Activated T-cell treated with anti-CD3 and anti-CD28 coated beads for 48 hours (primary cell): ENCODE data around the gene COL12A1.

ENCODE experiments used
- DNase-seq: peaks from one replicate; pipeline ENCODE4 v3.0.0-alpha.2; 2020; ENCODE audit warnings: low read depth

COL12A1 gene

DNA sequence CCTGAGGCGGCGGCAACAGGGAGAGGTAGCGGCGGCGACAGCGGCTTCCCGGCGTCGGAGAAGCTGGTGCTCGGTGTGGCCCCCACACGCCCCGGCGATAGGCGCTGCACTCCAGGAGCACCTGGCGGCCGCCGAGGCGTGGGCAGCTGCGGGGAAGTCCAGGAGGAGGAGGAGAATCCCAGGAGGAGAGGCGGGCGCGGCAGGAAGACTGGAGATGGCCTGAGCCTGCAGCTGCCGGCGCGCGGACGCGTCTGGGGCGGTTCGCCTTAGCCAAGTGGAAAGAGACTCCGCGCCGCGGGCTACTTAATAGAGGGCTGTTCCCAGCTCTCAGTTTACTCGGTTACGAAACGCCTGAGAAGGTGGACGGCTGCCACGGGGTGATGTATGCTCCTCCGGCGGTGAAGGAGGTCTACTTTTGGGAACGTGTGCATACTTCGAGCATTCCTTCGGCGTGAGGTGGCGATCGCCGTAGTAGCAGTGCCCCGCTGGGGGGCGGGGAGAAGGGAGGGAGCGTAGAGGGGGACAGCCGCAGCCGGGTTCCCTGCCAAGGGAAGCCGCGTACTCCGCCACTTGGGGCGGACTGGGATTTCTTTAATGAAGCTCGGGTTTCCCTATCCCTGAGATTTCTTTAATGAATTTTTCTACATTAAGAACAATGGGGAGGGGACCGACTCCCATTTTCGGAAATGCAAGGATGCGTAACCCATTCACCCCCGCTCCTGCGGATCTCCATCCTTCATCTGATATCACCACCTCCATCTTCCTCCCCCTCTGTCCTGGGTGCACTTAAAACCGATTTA lies at the start of gene COL12A1:
Gene COL12A1 (minus strand): TSS at position 278 of the 800 bp plus-strand sequence. CDS start 3,261 bp downstream, outside the sequence.
- no peak for DNase-seq

DNA sequence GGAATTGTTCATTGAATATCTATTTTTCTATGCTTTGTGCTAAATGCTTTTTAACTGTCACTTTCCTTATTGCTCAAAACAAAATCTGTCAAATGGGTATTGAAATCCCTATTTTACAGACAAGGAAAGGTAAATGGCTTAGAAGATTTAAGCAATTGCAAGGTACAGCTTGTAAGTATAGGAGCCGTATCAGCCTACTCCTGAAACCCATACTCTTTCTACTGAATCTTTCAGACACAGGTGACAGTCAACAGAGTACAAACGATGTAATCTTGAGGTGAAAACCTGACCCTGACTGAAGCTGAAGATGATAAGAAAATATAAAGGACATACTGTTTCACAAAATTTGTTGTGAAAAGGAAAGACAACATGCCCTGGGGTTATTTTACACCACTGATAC lies 44.7 kb upstream of the COL12A1 start:
- DNase-seq, result no peak

DNA sequence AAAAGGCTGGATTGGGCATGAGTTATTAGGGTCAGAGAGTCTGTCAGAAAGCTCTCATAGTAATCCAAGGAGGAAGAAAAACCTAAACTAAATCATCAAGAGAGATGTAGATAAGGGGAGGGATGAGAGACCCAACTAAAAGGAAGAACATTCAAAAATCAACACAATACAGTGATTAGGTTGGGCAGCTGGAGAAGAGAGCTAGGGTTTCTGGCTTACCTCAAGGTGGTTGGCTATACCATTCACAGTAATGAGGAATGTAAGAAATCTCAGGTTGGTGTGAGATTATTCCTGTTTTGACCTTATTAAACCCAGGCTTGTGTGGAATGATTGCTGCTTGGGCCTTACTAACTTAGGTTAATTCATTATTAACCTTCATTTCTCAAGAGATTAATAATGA lies 44.0 kb upstream of the COL12A1 start:
- DNase-seq, result no peak

DNA sequence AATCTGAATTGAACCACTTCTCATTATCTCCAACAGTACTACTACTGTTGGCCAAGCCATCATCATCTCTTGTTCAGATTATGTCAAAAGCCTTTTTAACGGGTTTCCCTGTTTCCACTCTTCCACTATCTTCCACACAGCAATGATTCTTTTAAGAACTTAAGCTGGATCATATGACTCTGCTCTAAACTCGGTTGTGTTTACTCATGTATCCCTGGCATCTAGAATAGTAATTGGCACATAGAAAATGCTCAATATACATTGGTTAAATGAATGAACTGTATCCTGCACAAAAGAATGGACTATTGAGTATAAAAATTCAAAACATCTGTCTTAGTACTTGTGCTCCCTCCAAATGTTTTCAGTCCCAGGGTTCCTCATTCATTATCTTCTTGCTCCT lies 40.5 kb upstream of the COL12A1 start:
- no peak for DNase-seq

DNA sequence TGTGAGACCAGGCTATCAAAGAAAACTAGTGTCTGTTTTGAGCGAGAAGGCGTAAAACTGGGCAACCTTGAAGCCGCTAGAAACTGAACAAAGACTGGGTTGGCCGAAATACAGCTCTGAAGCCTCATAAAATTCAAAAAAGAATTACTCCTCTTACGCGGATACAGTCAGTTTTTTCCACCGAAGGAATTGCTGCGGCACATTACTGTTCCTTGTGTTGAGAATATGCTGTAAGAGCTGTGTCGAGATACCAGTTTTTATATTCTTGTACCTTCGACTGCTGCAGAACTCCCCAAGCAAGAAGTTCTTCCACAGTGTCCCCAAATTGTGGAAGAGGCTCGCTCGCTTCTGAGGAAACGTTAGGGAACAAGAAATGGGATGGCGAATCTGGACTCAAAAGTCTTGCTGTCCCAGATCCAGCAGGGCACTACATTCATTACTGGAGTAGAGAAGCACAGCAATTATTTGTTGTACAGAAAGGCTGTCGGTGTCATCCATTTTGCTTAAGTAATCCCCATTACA lies 38.3 kb upstream of the COL12A1 start:
- DNase-seq, result no peak

DNA sequence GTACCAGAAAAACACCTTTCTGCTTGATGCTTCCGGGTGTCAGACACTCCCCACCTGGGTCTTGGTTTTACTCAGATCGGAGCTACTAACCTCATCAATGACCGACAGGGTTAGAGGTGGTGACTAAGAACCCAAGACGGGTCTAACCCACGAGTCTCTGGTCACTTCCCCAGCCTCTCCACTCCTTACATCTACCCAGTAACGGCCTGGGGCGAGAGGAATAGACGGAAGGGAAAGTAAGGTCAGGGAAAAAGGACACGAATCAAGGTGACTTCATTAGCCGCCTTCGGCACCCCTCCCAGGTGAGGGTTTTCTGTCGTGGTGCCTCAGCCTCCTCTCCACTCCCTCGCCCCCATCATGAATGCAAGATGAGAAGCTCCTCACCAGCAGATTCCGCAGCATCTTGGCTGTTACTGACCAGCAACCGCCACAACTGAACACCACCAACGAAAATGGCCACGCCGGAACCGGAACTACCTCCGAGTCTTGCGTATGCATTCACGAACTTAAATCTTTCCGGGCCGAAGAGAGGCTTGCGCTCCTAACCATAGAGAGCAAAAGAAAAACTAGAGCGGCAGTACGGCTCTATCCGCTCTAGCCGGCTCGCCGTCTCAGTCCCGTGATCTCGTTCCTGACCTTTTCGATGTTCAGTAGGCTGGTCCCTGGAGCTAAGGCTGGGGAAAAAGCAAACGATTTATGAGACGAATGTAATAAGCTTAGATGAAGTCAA lies 37.6 kb upstream of the COL12A1 start, which contains the start of gene COX7A2:
Gene COX7A2 (minus strand): TSS at position 469 of the 730 bp plus-strand sequence. CDS start 67 bp downstream, at position 402.
- DNase-seq, result peak; percentile 77

DNA sequence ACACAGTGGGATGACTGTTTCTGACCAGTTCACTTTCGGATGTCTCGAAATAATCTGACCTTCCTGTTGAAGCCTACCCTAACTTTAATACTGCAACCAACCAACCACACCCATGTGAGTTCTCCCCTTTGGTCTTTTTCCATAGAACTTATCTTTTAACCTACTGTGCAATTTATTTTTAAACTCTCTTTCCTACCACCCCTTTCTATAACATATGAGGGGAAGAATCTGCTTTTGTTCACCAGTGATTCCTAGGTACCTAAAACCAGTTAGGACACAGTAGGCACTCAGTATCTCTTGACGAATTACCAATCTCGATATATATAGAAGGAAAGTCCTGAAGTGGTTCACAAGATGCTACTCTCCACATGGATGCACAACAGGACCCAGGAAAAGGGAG lies 30.8 kb upstream of the COL12A1 start:
- DNase-seq, result no peak

DNA sequence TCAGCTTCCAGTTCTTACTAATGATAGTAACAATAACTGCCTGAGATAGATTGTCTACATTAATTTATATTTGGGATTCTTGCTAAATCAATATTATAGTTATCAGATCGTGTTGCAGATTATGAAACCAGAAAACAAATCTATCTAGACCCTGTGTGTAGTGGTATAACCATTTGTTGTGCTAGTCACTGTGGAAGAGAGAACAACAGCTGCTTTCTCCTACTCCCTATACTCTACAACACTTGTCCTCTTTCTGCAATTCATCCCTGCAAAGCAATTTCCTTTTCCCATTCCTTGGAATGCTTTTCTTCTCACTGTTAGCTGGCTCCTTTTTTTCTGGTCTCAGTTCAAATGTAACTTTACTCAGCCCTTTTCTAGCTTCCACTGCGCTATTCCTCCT lies 29.4 kb upstream of the COL12A1 start:
- DNase-seq, result no peak

DNA sequence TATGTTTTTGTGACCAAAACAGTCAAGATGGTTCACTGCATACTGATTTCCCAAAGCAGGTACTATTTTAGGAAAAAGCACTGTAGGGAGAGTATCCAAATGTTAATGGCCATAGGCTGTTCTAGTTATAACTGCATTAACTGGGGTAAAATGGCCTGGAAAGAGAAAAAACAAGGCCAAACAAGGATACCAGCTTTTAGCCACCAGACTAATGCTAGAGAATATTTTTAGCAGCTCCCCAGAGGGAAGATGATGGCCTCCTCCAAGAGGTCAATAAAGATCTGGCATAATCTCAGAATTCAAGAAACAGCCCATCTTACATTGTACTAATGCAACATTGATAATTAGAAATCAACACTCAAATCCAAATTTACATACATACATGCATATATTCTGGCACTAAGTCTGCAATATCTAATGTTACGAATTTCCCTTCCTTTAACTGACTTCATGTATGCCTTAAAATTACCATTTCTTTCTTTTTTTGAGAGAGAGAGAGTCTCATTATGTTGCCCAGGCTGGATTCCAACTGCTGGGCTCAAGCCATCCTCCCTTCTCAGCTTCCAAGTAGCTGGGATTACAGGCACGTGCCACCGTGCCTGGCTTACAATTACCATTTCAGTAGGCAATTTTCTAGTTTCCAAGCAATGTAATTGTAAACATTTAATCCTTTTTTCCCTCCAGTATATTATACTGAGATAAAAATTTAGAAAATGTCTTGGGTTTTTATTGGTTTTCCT lies 28.4 kb upstream of the COL12A1 start:
- DNase-seq, result no peak

DNA sequence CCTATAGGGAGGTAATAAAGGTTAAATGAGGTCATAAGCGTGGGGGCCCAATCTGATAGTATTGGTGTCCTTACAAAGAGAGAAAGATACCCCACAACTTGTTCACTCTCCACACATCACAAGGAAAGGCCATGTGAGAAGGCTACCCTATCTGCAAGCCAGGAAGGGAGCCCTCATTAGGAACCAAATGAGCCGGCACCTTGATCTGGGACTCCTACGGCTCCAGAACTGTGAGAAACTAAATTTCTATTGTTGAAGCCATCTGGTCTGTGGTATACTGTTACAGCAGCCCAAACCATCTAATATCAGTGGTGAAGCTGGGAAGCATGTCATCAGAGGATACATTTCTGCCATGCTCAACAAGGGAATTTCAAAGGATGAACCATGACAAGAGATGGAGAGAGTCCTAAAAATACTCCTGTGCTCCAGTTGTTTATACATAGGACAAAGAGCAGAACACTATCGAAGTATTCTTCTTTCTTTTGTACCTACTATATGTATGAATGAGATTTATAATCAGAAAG lies 27.3 kb upstream of the COL12A1 start:
- no peak for DNase-seq

DNA sequence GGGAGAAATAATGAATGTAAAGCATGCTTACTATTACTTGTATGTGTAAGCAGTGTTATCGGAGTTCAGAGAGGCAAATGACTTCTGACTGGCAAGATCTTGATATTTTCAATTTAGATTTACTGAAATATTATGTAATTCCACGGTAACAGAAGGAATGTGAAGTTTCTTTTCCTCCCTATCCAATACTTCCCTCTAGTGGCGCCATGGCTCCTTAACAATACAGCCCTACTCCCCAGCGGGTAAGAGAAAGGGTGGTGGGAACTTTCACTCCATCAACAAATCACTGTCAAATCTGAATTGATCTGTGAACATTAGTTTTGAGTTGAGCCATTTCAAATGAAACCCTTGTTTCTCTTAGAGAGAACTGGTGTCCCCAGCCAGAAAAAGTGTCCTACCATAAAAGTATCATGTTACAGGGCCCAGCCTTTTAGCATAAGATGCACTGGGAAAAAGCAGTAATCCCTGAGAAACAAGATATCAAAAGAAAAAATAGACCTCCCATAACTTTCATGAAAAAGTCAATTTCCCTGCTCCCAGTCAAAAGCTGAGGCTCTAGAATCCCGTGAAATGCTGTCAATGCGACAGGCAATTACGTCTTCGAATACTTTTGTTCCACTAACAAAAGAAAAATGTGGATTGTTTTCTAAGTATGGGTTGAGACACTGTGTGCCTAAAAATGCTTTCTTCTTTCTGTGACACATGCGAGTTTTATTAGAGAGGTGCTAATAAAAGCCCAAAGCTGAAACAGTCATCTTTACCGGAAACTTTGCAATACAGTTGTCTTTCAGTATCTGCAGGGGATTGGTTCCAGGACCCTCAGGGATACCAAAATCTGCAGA lies 24.9 kb upstream of the COL12A1 start:
- DNase-seq, result no peak

DNA sequence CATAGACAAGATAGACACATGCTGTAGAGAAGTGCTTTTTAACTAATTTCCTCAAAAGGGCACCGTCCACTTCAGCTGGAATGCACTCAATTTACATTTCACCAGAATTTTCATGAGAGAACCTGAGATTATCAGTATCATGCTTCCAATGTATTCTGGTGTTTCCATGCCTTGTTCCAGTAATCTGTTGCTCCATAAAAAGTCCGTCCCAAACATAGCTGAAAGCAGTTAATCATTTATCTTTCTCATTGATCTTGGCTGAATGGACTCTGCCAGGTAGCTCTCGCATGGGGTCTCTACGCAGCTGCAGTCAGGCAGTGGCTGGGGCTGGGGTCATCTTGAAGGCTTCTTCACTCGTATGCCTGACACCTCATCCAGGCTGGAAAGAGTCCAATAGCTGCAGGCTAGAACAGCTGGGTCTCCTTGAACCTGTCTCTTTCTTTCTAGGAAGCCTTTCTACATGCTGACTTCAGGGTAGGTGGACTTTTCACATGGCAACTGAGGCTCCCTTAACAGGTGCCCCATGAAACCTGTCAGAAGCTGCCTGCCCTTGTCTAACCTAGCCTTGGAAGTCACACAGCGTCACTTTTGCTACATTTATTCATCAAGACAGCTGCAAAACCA lies 18.6 kb upstream of the COL12A1 start:
- no peak for DNase-seq

DNA sequence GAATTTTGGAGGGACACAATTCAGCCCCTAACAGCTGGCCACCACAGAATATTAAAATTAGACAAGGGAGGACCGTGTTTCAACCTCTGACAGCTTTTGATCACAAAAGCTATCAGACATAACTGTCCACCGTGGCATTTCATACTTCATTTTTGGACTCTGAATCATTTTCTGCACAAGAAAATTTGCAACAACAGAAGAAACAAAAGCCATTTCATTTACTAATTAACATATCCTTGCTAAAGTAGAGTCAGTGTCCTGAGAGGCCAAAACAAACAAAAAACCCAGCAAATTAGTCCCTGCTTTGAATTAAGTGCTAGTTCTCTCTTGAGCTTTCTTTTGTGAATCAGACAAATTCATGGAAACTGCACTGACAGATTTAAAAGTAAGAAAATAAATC lies 17.6 kb upstream of the COL12A1 start:
- DNase-seq, result no peak

DNA sequence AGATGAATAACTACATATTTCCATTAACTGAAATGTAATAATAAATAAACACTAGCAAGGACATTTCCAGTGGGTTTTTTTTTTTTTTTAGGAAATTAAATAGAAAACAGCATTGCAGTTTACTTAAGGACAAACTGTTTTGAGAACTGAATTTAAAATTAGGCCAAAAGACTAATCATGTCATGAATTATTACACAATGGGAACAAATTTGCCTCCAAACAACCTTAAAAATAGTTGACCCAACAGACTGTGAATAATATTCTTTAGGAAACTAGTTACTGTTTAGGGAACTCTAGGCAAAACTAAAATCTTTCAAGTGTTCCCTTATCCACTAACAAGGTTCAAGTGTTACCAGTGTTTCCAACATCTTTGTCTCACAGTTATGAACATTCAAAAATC lies 16.4 kb upstream of the COL12A1 start:
- no peak for DNase-seq

DNA sequence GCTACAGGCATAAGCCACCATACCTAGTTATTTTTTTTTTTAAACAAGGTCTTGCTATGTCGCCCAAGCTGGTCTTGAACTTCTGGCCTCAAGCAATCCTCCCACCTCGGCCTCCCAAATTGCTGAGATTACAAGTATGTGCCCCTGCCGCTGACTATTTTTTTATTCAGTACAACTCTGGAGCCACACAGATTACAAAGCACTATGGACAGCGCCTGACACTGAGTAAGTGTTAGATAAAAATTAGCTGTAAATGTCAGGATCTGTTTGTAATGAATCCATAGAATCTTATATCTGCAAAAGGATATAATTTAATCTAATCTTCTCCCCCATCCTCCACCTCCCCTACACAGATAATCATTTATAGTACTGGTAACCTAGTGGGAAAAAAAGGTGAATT lies 15.3 kb upstream of the COL12A1 start:
- no peak for DNase-seq

DNA sequence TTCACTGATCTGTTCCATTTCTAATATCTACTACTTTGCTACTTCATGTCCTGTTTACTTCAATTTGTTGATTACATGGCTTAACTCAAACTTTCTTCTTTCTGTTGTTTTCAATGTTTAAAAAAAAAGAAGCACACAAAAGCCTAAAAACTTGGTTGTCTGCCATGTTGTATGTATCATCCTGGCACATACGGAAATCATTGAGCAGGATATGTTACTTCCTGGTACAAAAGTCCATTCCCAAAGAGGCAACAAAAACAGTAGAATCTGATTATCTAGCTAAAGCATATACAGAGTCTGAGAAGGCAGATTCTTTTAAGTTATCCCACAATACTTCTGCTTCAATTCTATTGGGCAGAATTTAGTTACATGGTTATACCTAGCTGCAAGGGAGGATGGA lies 14.5 kb upstream of the COL12A1 start:
- no peak for DNase-seq

DNA sequence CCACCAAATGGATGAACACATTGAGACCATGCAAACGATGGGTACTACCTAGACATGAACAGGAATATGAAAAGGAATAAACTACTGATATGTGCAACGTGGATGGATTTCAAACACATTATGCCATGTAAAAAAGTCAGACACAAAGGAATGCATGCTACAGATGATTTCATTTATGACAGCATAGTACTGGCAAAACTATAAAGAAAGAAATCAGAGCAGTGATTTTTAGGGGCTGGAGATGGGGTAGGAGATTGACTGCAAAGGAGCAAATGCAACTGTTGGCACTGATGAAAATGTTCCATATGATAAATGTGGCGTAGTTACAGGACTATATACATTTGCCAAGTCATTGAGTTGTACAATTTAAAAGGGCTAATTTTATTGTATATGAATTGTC lies 13.4 kb upstream of the COL12A1 start:
- DNase-seq, result no peak

DNA sequence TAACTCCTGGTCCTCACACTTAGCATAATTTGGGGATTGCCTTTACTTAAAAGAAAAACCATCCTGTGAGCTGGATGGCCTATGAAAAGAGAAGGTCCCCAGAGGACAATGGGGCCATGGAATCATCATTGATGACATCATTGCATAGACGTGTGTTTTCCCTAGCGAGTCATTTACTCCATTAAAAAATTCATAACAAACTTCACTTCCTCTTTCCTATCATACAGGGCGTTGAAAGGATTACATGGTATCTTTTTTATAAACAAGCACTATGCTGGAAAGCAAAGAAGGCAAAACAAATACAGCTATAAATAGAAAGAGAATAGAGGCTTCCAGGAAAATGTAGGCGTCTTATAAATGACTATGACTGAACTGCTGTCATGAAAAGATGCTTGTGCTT lies 11.3 kb upstream of the COL12A1 start:
- DNase-seq, result no peak

DNA sequence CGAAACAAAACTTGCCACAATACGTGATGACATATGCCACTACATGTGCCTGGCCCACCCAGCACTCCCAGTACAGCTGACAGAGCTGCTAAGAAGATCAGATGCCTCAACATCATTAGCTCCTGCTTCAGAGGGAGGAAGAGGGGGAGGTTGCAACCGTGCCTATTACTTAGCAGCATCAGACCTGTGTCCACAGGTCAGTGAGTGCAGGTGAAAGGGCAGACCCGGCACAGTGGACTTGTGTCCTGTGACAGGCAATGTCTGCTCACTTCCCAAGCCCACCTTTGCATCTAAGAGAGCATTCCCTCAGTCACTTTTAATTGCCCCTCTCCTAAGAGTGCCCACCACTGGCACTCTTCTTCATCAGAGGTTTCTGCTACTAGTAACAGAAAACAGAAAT lies 9.4 kb upstream of the COL12A1 start:
- no peak for DNase-seq

DNA sequence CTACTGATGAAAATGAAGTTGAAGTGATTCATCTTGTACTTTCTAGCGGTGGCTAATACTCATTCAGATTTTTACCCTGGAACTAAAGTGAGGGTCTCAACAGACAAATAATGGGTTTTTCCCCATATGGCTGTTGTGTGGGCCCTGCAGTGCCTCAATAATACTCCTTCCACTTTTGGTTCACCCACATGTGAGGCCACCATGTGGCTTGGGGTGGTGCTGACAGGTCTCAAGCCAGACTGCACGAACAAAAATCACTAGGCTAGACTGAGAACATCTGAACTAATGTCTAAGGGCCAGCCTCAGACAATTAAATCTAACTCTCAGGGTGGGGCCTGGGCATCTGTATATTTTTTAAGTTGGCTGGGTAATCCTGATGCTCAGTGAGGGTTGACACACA lies 7.9 kb upstream of the COL12A1 start:
- no peak for DNase-seq

DNA sequence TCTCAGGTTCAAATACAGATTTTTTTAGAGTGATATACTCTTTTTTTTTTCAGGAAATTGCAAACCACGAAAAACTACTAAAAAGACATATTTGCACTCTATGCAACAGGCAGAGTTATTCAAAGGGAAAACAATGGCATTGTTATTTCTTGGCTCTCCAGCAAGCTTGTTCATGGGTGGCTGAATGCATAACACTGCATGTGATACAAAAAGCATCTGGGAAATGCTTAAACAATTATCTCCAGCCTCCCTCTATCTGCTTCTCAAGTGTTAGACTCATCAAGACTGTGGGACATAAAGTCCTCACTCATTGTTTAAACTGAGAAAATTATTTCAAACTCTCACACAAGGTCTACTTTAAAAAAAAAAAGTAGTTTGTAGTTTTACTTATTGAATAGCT lies 7.3 kb upstream of the COL12A1 start:
- DNase-seq, result no peak
